SIG-M5 treated with dmso at 0.1 percent for 504 hours (cell line): Measurements from ENCODE around the gene CFI.
A peak's percentile ranks its signal among the peaks of the same experiment; 100 is the strongest.

Experiments
- DNase-seq: peaks from one replicate; lab custom pipeline; 2025; ENCODE audit not compliant: unreplicated experiment; lab: John Stamatoyannopoulos, UW

The CFI gene

GRCh38 chr4:109730619-109731545 is 70.9 kb downstream of the CFI start:
- DNase-seq, result no peak

DNA sequence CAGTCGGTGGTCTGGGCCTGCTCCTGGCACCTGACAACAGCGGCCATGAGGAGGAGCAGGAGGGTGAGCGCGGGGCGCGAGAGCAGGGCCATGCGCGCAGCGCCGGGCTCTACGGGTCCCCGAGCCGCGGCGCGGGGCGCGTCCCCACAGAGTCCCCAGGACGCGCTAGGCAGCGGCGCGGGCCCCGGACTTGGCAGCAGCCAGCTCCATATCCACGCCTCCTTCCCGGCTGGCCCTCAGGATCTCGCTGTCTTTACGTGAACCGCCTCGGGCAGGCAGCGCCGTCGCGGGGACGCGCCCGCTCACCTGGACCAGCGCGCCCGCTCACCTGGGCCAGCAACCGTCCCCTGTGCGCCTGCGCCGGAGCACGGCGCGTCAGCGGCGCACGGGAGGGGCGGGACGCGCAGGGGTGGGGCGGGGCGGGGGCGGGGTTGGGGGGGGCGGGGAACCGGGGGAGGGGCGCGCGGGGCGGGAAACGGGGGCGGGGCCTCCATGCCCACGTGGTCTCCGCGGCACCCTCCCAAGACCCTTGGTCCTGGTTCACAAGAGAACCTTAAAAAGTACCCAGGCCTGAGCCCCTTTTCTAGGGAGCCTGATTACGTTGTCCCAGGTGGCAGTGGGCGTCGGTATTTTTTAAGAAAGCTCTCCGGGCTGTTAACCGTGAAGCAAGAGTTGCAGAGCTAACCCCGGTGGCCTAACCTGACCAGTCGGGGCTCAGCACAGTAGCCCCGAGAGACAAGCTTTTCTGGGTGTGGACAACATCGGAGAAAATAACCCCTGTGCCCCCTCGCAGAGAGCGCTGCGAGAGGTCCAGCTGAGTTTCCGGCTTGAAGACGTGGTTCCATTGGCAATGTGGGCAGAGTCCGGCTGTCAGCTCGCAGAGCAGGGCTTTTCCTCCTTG is 71.8 kb downstream of the CFI start, which contains the start of gene PLA2G12A:
PLA2G12A (minus strand) TSS at position 353 of the 901 bp plus-strand sequence; CDS start at position 92, 261 bp downstream.
- DNase-seq, result peak; percentile 51

DNA sequence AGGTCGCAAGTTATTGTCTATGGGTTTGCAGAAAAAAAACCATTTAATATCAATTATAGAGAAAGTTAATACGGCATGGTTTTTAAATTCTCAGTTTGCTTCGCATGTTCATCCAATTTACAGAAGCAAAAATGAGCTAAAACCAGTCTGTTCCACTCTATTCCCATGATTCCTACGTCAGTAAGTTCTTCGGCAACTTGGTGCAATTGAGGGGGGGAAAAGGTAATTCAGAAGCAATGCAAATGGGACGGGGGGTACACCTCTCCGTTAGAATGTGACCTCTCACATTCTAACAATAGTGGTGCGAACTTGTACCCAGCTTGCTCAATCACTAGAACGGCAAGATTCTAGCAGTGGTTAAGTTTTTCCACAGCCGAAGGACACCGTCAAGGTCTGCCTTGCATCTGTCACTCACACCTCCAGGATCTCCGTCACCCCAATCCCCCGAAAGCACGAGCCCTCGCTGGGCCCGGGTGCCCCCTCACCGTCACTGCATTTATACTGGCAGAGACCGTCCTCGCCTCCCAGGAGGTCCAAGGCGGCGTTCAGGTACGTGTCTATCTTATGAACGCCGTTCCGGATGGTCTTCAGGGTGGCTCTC is 72.6 kb downstream of the CFI start:
- peak; percentile 8 for DNase-seq

DNA sequence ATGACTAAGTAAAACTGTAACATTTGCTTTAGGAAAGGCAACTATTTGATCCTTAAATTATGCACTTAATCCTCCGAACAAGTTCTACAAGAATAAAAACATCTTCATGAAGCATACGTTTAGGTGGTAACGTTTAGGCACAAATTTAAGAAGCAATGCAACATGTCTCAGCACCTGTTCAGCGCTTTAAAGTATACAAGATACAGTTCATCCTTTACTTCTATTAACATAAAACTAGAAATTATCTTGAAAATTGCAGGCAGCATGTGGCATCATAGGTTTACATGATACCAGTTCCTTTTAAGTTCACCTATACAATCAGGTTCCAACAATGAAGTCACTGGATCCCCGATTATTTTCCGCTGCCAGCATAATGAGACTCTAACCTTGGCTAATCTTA is 73.4 kb downstream of the CFI start:
- DNase-seq, result no peak

DNA sequence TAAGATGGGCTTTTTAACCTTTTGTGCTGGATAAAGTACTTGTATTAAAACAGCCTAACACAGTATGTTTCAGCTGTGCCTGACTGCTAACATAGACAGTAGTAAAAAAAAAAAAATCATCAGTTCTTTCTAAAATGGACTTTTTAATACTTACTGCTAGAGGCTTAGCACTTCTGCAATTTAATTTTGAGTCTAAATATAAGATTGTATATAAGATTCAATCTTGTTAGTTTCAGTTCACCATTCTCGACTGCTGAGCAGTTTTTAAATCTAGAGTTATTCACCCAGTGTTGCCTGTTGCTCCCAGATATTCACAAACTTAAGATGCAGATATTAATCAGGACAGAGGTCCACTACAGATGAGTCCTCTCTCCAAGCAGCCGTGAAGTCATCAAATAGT is 78.7 kb downstream of the CFI start:
- DNase-seq, result no peak

DNA sequence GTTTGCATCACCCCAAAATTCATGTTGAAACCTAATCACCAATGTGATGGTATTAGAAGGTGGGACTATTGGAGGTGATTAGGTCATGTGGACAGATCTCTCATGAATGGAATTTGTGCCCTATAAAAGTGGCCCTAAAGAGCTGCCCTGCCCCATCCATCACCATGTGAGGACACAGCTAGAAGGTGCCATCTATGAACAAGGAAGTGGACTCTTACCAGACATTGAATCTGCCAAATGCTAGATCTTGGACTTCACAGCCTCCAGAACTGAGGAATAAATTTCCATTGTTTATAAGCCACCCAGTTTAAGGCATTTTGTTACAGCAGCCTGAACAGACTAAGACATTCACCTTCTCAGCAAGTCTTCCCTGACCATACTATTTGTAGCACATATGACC is 79.4 kb downstream of the CFI start:
- no peak for DNase-seq

DNA sequence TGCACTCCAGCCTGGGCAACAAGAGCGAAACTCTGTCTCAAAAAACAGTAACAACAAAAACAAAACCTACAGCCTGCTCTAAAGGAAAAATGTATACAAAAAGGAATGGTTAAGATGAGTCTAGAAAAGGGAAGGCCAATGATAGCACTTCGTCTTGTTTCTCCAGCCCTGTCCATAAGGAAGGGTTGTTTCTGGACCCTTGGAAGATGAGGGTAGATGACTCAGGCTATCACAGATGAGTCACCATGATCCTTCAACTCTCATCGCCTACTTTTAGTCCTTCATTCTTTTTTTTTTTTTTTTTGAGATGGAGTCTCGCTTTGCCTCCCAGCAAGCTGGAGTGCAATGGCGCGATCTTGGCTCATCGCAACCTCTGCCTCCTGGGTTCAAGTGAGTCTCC is 80.8 kb downstream of the CFI start:
- DNase-seq, result no peak

- DNase-seq, result no peak
These were observed 82.2 kb downstream of the CFI start for GRCh38 chr4:109719604-109720003.

DNA sequence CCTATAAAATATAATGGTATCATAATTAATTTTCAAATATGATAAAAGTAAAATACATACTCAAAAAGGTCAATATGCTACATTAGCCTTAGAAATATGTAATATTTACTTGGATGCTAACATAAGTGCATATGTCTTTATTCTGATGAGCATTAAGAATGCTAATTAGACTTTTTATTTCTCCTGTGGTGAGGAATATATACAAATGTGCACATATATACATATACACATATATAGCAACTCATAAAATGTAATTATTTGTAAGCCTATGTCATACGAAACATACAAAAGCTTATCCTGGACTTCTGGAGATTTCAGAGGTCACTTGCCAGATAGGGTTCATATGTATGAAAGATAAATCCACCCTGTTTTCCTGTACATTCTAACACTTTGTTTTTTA is 83.0 kb downstream of the CFI start:
- no peak for DNase-seq

DNA sequence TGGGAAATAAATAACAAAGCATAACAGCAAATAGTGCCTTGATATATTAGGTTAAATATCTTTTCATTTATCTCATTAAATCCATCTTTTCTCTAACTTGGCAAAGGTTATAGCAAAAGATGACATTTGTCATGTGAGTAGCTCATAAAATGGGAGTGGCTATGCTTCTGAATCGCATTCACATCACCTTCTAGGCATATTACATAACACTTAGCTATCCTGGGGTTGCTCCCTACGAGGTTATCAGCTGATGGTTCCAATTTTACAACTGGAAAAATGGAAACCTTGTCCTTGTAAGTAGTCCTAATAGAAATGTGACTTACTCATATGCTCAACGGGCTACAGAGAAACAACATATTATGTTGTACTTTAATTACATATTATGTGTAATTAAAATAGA is 88.3 kb downstream of the CFI start:
- no peak for DNase-seq

GRCh38 chr4:109708990-109709389 is 92.8 kb downstream of the CFI start:
- no peak for DNase-seq

GRCh38 chr4:109708435-109708834 is 93.4 kb downstream of the CFI start:
- no peak for DNase-seq

- peak; percentile 35 for DNase-seq
These were observed 98.0 kb downstream of the CFI start for GRCh38 chr4:109703664-109704361.

DNA sequence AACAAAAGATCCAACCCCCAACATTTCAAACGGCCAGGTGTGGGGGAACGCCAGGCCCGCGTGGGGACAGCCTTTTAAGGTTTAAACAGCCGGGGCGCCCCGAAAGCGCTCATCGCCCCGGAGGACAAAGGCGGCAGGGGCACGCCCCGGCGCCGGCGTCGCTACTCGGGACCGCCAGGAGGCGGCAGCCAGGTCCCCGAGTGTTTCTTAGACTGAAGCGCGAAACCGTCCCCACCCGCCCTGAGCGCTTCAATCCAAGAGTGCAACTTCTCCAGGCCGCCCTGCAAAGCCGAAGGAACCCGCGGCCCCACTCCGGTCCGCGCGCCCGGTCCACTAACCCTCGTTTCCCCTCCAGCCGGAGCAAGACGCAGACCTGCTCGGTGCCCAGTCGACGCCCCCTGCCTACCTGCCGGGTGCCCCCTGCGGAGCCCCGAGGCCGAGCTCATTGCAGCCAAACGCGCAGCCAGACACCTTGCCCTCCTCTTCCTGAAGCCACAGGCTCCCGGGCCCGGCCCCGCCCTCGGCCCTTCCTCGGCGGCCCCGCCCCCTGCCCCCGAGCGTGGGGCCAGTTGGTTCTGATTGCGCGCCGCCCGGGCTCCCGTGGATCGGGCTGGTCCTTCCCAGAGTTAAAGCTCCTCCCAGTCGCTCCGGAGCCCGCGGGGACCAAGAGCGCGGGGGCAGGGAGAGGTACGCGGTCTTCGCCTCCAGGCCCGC is 98.7 kb downstream of the CFI start, which contains the start of gene CASP6:
CASP6 (minus strand) TSS at position 496 of the 714 bp plus-strand sequence; CDS start at position 446, 50 bp downstream.
- peak; percentile 66 for DNase-seq

DNA sequence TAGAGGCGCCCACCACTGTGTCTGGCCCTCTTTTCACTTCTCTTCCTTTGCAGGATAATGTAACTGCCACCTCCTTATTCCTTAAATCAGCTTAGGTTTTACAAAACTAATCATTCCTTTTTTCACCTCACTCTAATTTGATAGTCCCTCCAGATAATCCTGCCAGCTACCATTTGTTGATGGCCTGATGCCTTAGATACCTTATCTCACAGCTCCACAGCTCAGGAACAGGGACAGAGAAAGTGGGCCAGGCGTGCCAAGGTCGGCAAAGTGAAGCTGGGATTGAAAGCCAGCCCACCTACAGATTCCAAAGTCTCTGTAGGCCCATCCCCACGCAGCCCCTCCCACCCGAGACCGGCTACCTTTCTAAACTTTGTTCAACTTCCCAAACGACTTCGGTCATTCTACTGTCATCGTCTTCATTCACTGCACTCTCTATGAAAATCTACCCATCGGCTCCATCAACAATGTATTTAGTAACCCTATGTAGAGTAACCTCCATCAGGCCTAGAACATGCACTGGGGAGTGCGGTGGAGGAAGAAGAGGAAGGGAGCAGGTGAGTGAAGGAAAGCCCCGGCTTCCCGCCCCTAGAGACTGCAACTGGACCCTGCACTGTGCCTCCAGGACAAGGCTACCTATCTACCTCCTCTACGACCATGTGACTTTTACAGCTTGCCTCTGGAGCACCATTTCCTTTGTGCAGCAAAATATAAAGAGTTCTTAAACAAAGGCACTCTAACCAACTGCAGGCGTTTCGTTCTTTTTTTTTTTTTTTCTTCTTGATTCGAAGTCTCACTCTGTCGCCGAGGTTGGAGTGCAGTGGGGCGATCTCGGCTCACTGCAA is 100.0 kb downstream of the CFI start:
- DNase-seq, result no peak

GRCh38 chr4:109699553-109700225 is 102.1 kb downstream of the CFI start:
- DNase-seq, result no peak

DNA sequence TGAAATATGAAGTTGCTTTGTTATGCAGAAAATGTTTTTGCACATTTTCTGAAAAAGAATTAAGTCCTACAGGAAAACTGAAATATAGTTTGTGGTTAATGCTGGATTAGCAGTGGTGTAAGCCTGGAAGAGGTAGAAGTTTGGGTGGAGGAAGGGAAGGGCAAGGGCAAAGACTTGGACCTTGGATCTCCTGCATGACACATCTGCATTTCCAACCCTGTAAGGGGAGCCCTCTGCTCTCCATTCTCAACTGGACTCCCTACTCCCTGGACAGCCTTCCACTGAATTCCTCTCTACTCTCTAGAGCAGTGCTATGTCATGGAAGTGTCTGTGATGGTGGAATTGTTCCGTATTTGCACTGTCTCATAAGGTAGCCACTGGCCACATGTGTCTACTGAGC is 103.1 kb downstream of the CFI start:
- DNase-seq, result no peak

GRCh38 chr4:109691411-109691920 is 110.3 kb downstream of the CFI start:
- DNase-seq, result no peak
